PFSK-1 (cell line): ENCODE results near the gene SPSB4.

Experiments used
- FOXP2 ChIP-seq: optimal IDR thresholded peaks from 2 replicates; pipeline ENCODE3; 2011; ENCODE audit warnings: borderline replicate concordance, control low read depth, inconsistent platforms; ENCODE audit not compliant: insufficient read depth; ENCODE audit errors: extremely low read length, extremely low read depth
- POLR2AphosphoS5 ChIP-seq: IDR thresholded peaks from 2 replicates; pipeline ENCODE4 v1.6.1; 2012; ENCODE audit warnings: low read depth, mild to moderate bottlenecking, control low read depth, low read length, moderate library complexity
- REST ChIP-seq, 2 experiments: IDR thresholded peaks; 2 replicates each; pipeline versions ENCODE4 v1.6.1 to v1.8.0; 2011 to 2012; ENCODE audit warnings: low read depth in 2 of 2, low read length in 2 of 2, control low read depth in 1 of 2, inconsistent platforms in 1 of 2, mild to moderate bottlenecking in 1 of 2, moderate library complexity in 1 of 2; ENCODE audit not compliant: insufficient read depth in 1 of 2
- SIN3A ChIP-seq: IDR thresholded peaks from 2 replicates; pipeline ENCODE4 v1.6.1; 2012; ENCODE audit warnings: mild to moderate bottlenecking, low read length, moderate library complexity, borderline replicate concordance; ENCODE audit not compliant: insufficient read depth
- TAF1 ChIP-seq: IDR thresholded peaks from 2 replicates; pipeline ENCODE4 v1.6.1; 2012; ENCODE audit warnings: low read length, control low read depth, borderline replicate concordance; ENCODE audit not compliant: insufficient read depth

The SPSB4 gene

GRCh38 chr3:141096981-141097380 lies 45.8 kb downstream of the SPSB4 start:
- TF ChIP-seq FOXP2 (no peak), SIN3A (no peak)

- no peak for TF ChIP-seq REST (IDR thresholded peaks at IDR 0.05; ENCODE audit: insufficient read depth in 1 of 2, low read depth in 2 of 2, low read length in 2 of 2)
- no peak for TF ChIP-seq TAF1
- no peak for TF ChIP-seq POLR2AphosphoS5
- TF ChIP-seq FOXP2 = no peak
- TF ChIP-seq SIN3A = no peak
Observed at GRCh38 chr3:141100112-141100511, 49.0 kb downstream of the SPSB4 start.

- TF ChIP-seq REST (IDR thresholded peaks at IDR 0.05; ENCODE audit: insufficient read depth in 1 of 2, low read depth in 2 of 2, low read length in 2 of 2) (no peak), TAF1 (no peak), SIN3A (no peak), POLR2AphosphoS5 (no peak), FOXP2 (no peak)
Observed at GRCh38 chr3:141100531-141101320, 49.6 kb downstream of the SPSB4 start.

- TF ChIP-seq TAF1 = no peak
- TF ChIP-seq REST (IDR thresholded peaks at IDR 0.05; ENCODE audit: insufficient read depth in 1 of 2, low read depth in 2 of 2, low read length in 2 of 2) = no peak
- no peak for TF ChIP-seq POLR2AphosphoS5
- no peak for TF ChIP-seq FOXP2
- TF ChIP-seq SIN3A = no peak
Observed at GRCh38 chr3:141102372-141102771, 51.2 kb downstream of the SPSB4 start.

- TF ChIP-seq SIN3A = no peak
- TF ChIP-seq FOXP2 = no peak
- TF ChIP-seq REST (IDR thresholded peaks at IDR 0.05; ENCODE audit: insufficient read depth in 1 of 2, low read depth in 2 of 2, low read length in 2 of 2) = no peak
- TF ChIP-seq POLR2AphosphoS5 = no peak
- no peak for TF ChIP-seq TAF1
Observed at GRCh38 chr3:141103067-141103466, 51.9 kb downstream of the SPSB4 start.
